ENCODE data around the gene SRPK1.
A peak's percentile ranks its signal among the peaks of the same experiment; 100 is the strongest.

Gene SRPK1

DNA sequence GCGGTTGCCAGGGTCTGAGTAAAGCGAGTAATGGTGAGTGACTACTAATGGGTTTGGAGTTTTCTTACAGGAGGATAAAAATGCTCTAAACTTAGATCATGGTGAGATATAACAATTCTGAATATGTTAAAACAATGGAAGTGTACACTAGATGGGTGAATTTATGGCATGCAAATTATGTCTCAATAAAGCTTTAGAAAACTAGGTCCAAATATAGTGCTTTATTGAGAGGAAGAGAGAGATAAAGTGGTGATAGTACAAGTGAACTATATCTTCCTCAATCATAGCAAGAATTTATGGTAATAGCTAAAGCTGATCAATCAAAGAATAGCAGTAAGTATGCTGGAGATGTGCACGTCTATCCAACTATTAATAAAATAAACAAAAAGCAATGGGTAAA is 23.9 kb downstream of the SRPK1 start:
- no peak for DNase-seq

DNA sequence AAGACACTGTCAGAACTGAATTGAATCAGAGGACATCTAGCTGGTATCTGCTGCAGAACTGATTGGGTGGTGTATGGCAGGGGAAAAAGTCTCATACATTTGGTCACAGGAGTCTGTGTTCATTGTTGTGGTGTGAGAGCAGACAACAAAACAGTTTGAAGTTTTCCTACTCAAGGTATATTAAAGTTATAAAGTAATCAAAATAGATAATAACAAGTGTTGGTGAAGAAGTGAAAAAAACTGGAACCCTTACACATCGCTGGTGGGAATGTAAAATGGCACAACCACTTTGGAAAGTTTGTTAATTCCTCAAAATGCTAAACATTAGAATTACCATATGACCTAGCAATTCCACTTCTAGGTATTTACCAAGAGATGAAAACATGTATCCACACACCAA is 24.7 kb downstream of the SRPK1 start:
- DNase-seq = no peak

DNA sequence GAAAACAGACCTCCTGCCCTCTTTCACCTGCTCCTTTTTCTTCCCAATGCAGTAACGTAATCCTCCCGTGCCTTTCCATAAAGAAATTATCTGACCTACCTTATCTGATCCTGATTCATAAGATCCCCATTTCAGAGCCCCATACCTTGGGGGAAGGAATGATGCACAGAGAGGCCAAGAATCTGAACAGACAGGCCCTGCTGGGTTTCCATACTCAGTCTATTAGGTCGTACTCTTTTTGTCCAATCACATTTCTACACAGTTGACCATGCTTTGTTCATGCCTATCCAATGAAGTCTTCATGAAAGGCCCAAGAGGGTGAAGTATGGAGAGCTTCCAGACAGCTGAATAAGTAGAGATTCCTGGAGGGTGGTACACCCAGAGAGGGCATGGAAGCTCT is 25.3 kb downstream of the SRPK1 start:
- no peak for DNase-seq

- DNase-seq = no peak
These were observed 26.1 kb downstream of the SRPK1 start for GRCh38 chr6:35894776-35895175.

- no peak for DNase-seq
These were observed 27.7 kb downstream of the SRPK1 start for GRCh38 chr6:35893246-35893645.

GRCh38 chr6:35892482-35892881 is 28.4 kb downstream of the SRPK1 start:
- DNase-seq = no peak

GRCh38 chr6:35879151-35879550 is 41.7 kb downstream of the SRPK1 start:
- DNase-seq = no peak

DNA sequence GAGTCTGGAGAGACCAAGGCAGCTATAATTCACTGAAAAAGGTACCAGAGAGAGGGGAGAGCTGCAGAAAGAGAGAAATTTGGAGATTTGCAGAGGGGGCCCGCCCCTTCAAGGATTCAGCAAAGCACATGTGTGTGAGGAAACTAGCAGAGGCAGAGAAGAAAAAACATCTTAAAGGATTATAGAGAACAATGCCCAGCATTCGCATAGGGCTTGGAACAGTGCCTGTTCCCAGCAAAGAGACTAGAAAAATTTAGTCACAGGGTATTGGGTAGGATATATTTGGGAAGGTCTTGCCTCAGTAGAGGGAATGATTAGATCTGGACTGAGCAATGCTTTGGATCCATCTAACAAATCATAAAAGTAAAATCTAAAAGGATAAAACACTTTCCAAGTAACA is 44.0 kb downstream of the SRPK1 start:
- DNase-seq = no peak

- no peak for DNase-seq
These were observed 46.2 kb downstream of the SRPK1 start for GRCh38 chr6:35874730-35875129.

DNA sequence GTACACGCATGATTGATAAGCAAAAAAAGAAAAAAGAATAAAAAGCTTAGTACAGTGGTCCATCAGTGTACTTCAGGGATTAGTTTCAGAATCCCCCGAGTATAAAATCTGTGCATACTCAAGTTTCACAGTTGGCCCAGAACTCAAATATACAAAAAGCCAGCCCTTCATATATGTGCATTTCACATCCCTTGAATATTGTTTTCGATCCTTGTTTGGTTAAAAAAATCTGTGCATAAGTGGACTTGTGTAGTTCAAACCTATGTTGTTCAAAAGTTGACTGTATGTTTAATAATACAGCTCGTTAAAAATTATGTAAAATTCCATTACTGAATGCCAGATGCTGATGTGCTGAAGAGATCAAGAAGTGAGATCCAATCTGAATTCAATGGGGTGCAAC is 61.5 kb downstream of the SRPK1 start:
- DNase-seq = no peak

GRCh38 chr6:35857853-35858252 is 63.0 kb downstream of the SRPK1 start:
- DNase-seq = no peak

DNA sequence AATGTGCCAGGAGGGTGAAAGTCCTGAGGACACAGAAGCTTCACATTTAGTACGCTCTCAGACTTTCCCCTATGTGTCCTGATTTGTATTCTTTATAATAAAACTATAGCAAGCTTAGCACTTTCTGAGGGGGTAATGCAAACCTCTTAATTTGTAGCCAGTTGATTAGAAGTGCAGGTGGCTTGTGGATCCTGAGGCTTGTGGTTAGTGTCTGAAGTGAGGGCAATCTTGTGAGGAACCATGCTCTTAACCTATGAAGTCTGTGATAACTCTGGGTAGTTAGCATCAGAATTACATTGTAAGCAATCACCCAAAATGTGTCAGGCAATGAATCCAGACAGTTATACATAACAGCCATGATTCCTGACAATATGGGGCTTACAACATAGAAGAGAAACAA is 64.6 kb downstream of the SRPK1 start:
- DNase-seq = no peak

- no peak for DNase-seq
These were observed 67.9 kb downstream of the SRPK1 start for GRCh38 chr6:35852994-35853393.

- DNase-seq = no peak
These were observed 70.7 kb downstream of the SRPK1 start for GRCh38 chr6:35850208-35850607.

- no peak for DNase-seq
These were observed 76.6 kb downstream of the SRPK1 start for GRCh38 chr6:35844290-35844689.

GRCh38 chr6:35842381-35842780 is 78.5 kb downstream of the SRPK1 start:
- DNase-seq = no peak

GRCh38 chr6:35839019-35839418 is 81.9 kb downstream of the SRPK1 start:
- no peak for DNase-seq

- DNase-seq = peak; percentile 39
These were observed 87.4 kb downstream of the SRPK1 start for GRCh38 chr6:35833536-35833935.

DNA sequence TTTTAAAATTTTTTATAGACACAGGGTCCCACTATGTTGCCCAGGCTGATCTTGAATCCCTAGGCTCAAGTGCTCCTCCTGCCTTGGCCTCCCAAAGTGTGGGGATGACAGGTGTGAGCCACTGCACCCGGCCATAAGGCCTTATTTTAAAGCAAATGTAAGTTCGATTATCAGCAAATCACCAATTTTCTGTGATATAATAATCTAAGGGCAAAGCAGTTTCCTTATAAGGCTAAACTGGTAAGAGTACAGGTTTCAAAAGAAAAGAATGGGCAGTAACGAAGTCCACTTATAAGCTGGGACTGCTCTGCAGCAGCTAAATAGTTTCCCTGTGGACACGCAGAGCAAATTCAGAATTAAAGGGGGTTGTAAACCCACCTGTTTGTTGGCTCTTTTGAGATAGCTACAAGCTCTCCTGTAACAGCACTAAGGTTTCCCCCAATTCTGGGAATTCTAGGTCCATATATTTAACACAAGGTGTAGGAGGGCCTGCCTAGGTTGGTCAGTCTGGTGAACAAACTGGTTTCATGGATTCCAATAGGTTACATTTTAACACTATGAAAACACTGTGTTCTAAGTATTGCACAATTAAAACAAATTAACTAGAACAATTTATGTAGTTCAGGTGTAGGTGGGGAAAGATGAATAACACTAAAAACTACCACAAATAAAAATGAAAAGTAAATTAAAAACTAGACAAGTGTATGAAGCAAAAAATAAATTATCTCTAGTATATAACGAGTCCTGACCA is 89.5 kb downstream of the SRPK1 start:
- no peak for DNase-seq

GRCh38 chr6:35829306-35829705 is 91.6 kb downstream of the SRPK1 start:
- DNase-seq = no peak

- no peak for DNase-seq
These were observed 96.2 kb downstream of the SRPK1 start for GRCh38 chr6:35824552-35825192.

GRCh38 chr6:35823601-35824000 is 97.3 kb downstream of the SRPK1 start:
- DNase-seq = no peak

- no peak for DNase-seq
These were observed 103.4 kb downstream of the SRPK1 start for GRCh38 chr6:35817515-35817914.

- no peak for DNase-seq
These were observed 109.3 kb downstream of the SRPK1 start for GRCh38 chr6:35811699-35811995.

Data from HCEC 1CT (cell line).